Ovary (tissue), 3 donors: ENCODE measurements around the gene PGD.

ENCODE experiments used
- EP300 ChIP-seq: sonication (generic); formaldehyde crosslinking; IDR thresholded peaks from one replicate; pipeline ENCODE4 v1.6.1; 2017; ENCODE audit warnings: antibody characterized with exemption
- TF ChIP-seq, protein P1 (sequence below), 3 donors: fragments of 450-650 bp in 2 of 3; fragments of 200-600 bp in 1 of 3; IDR thresholded peaks; one replicate each; pipeline versions ENCODE4 v1.5.1 to v1.8.0; 2016 to 2022; ENCODE audit warnings: antibody characterized with exemption in 3 of 3, mild to moderate bottlenecking in 1 of 3
- donor health status: DM: no; HTN: no; CAD: no.

- TF ChIP-seq, protein P1, sequence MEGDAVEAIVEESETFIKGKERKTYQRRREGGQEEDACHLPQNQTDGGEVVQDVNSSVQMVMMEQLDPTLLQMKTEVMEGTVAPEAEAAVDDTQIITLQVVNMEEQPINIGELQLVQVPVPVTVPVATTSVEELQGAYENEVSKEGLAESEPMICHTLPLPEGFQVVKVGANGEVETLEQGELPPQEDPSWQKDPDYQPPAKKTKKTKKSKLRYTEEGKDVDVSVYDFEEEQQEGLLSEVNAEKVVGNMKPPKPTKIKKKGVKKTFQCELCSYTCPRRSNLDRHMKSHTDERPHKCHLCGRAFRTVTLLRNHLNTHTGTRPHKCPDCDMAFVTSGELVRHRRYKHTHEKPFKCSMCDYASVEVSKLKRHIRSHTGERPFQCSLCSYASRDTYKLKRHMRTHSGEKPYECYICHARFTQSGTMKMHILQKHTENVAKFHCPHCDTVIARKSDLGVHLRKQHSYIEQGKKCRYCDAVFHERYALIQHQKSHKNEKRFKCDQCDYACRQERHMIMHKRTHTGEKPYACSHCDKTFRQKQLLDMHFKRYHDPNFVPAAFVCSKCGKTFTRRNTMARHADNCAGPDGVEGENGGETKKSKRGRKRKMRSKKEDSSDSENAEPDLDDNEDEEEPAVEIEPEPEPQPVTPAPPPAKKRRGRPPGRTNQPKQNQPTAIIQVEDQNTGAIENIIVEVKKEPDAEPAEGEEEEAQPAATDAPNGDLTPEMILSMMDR (IDR thresholded peaks at IDR 0.05): no peak
- TF ChIP-seq EP300: no peak
These were observed 71.2 kb downstream of the PGD start for GRCh38 chr1:10470043-10470442.
